ENCODE data around the gene TARM1.

TARM1 gene

DNA sequence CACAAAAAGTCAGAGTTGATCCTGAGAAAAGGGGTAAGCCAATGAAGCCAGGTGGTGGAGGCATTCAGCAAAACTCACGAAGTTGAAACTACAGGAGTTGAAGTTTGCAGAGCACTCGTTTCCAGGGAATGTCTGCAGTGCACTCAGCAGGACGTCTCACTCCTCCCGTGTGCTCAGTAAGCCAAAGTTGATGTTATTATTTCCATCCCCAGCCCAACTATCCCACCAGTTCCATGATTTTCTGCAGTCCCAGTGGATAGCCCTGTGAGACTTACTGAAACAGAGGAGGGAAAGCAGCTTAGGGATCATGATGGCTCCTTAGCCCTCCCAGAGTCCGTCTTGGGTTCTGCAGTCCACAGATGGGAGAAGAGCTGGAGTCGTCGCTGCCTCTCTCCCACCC lies at the start of gene TARM1:
TSS of gene TARM1 (minus strand) at position 334 of the 400 bp plus-strand sequence. CDS start at position 309, 25 bp downstream.
- Histone ChIP-seq H3K27ac (no peak within 1 kb of the TSS), H3K4me3 (no peak within 1 kb of the TSS)
- no peak for DNase-seq (ENCODE audit: low spot score)
- TF ChIP-seq, protein P1, sequence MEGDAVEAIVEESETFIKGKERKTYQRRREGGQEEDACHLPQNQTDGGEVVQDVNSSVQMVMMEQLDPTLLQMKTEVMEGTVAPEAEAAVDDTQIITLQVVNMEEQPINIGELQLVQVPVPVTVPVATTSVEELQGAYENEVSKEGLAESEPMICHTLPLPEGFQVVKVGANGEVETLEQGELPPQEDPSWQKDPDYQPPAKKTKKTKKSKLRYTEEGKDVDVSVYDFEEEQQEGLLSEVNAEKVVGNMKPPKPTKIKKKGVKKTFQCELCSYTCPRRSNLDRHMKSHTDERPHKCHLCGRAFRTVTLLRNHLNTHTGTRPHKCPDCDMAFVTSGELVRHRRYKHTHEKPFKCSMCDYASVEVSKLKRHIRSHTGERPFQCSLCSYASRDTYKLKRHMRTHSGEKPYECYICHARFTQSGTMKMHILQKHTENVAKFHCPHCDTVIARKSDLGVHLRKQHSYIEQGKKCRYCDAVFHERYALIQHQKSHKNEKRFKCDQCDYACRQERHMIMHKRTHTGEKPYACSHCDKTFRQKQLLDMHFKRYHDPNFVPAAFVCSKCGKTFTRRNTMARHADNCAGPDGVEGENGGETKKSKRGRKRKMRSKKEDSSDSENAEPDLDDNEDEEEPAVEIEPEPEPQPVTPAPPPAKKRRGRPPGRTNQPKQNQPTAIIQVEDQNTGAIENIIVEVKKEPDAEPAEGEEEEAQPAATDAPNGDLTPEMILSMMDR (IDR thresholded peaks at IDR 0.05), result no peak

DNA sequence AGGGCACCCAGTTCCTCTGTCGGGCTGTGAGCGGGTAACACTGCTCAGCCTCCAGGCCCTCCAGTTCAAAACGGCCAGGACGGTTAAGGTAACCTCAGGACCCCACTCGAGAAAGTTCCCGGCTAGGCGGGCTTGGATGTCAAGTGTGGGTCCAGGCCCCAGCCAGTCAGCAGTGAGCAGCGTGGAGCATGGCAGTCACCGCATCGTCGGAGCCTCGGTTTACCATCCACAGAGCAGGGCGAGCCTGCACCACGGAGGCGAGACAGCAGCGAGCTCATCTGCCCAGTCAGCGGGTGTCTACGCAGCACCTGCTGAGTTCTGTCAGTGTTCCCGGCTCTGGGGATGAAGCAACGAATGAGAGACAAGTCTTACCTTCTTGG lies 48.4 kb upstream of the TARM1 start:
- TF ChIP-seq, protein P1 (IDR thresholded peaks at IDR 0.05), result no peak
- H3K4me3 ChIP-seq, result no peak overlapping the region
- no peak for DNase-seq (ENCODE audit: low spot score)
- H3K27ac ChIP-seq, result no peak overlapping the region

GRCh38 chr19:54128796-54129616 lies 47.8 kb upstream of the TARM1 start:
- DNase-seq (ENCODE audit: low spot score), result no peak
- Histone ChIP-seq H3K27ac (no peak overlapping the region), H3K4me3 (no peak overlapping the region)
- TF ChIP-seq, protein P1 (IDR thresholded peaks at IDR 0.05), result no peak

DNA sequence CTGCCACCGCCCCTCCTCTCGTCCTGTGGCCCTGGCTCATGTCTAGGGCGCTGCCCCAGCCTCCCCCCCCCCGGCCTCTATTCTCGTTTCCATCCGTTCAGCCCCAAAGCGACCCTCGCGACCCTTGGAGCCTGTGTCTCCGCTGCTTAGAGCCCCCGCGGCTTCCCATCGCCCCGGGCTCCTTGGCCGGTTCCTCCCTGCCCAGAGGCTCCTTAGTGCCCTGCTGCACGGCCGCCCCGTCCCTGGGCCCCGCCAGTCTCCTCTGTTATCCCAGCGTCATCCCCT lies 47.2 kb upstream of the TARM1 start:
- Histone ChIP-seq H3K27ac (no peak overlapping the region), H3K4me3 (no peak overlapping the region)
- DNase-seq (ENCODE audit: low spot score), result no peak
- TF ChIP-seq, protein P1 (IDR thresholded peaks at IDR 0.05), result no peak

- Histone ChIP-seq H3K4me3 (no peak overlapping the region), H3K27ac (no peak overlapping the region)
- no peak for DNase-seq (ENCODE audit: low spot score)
- TF ChIP-seq, protein P1 (IDR thresholded peaks at IDR 0.05), result no peak
Observed at GRCh38 chr19:54127688-54128440, 46.7 kb upstream of the TARM1 start.

DNA sequence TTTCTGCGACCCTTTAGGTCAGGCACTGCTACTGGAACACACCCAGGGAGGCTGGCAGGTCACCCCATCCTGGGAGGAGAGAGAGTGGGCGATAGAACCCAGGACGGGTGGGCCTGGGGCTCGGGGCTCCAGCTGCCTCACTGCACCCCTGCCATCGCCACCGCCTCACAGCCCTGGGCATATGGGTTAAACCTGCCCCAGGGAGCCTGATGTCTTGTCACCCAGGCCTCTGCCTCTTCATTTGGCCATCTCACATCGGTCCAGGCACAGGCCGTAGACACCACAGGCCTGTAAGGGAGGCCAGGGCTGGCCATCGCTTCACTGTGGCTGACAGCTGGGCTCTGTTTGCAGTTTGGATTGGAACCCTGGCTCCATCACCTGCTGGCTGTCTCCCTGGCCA lies 44.5 kb upstream of the TARM1 start:
- Histone ChIP-seq H3K27ac (no peak overlapping the region), H3K4me3 (no peak overlapping the region)
- TF ChIP-seq, protein P1 (IDR thresholded peaks at IDR 0.05), result no peak
- DNase-seq (ENCODE audit: low spot score), result no peak

DNA sequence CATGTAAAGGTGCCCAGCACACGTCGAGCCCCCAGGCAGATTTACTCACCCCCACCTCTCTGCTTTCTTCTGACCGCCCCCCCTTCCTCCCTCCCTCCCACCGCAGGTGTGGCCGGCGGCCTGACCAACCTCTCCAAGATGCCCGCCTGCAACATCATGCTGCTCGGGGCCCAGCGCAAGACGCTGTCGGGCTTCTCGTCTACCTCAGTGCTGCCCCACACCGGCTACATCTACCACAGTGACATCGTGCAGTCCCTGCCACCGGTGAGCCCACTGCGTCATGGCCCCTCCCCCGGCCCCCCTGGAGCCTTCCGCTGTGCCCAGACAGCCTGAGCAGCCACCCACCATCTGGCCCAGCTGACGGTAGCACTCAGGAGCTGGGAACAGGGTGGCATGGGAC lies 43.2 kb upstream of the TARM1 start:
- no peak overlapping the region for H3K4me3 ChIP-seq
- no peak for DNase-seq (ENCODE audit: low spot score)

More for the DNA sequence above, 43.2 kb upstream of the TARM1 start:
- H3K27ac ChIP-seq, result no peak overlapping the region
- TF ChIP-seq, protein P1 (IDR thresholded peaks at IDR 0.05), result no peak
